Right atrium auricular region (tissue), 2 donors: ENCODE data around the gene SLFNL1. TPM values are rescaled to one million over a fixed set of nuclear protein-coding genes. Genes with fewer than 3 reads are reported as not detected.

Experiments
- DNase-seq: peaks from one replicate; pipeline ENCODE4 v3.0.0-alpha.2; 2019; ENCODE audit warnings: low spot score
- H3K27ac ChIP-seq, 2 donors: fragments of 200-600 bp; sonication (generic); 1 replicate in 1 of 2; 2 replicates in 1 of 2; pipeline ENCODE4 v1.5.1; 2016 to 2019
- H3K27me3 ChIP-seq, 2 donors: fragments of 200-600 bp; sonication (generic); one replicate each; pipeline versions ENCODE4 v1.5.1 to v1.6.0; 2017 to 2019
- H3K36me3 ChIP-seq: fragments of 200-600 bp; sonication (generic); one replicate; pipeline ENCODE4 v1.5.1; 2016
- H3K4me1 ChIP-seq, 2 donors: fragments of 200-600 bp; sonication (generic); one replicate each; pipeline versions ENCODE4 v1.5.1 to v1.6.0; 2017 to 2019
- H3K4me3 ChIP-seq, 2 donors: fragments of 200-600 bp; sonication (generic); 1 replicate in 1 of 2; 2 replicates in 1 of 2; pipeline ENCODE4 v1.5.1; 2017 to 2019; ENCODE audit warnings: mild to moderate bottlenecking in 1 of 2, moderate library complexity in 1 of 2
- H3K9me3 ChIP-seq, 2 donors: fragments of 200-600 bp; sonication (generic); one replicate each; pipeline ENCODE4 v1.5.1; 2019
- total RNA-seq, 2 donors: library from RNA; depleted of rRNA; stranded (reverse); fragments of >200 nt; gene quantifications; one replicate each; pipeline ENCODE4 v1.1.0, GENCODE V29; 2016
- TF ChIP-seq, protein P1 (sequence below), 2 donors: fragments of 200-600 bp; sonication (generic); IDR thresholded peaks; one replicate each; pipeline ENCODE4 v1.5.1; 2019; ENCODE audit warnings: antibody characterized with exemption in 2 of 2

The SLFNL1 gene
- total RNA-seq, 2 donors from 2014 or later: 0.59 TPM; not detected in 1

DNA sequence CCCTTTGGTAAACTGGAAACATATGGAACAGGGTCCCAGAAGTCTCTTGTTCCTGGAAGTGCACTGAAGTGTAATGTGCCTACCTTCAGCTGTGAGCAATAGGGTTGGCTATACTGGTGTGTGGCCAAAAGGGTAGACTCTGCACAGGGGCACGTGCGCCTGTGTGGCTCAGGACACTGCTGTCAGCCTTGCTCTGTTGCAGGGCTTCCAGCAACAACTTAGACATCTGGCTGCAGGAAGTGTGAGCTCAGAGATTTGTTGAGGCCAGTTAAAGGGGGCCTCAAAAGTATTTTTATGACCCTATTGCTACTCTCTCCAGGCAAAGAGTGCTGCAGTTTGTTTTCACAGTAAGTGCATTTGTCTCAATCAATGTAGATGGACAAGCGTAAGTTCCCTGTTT, 34.6 kb downstream of the SLFNL1 start:
- DNase-seq: no peak
- Histone ChIP-seq H3K27ac (peak overlapping the region in 1 of 2 donors; percentile 10), H3K36me3 (peaks cover 44% of the 10 kb centered on the region), H3K4me1 (peaks cover 0 to 17% of the 10 kb centered on the region in 2 donors), H3K4me3 (no peak overlapping the region), H3K27me3 (no peaks in the 10 kb centered on the region), H3K9me3 (no peaks in the 10 kb centered on the region)
- TF ChIP-seq, protein P1, sequence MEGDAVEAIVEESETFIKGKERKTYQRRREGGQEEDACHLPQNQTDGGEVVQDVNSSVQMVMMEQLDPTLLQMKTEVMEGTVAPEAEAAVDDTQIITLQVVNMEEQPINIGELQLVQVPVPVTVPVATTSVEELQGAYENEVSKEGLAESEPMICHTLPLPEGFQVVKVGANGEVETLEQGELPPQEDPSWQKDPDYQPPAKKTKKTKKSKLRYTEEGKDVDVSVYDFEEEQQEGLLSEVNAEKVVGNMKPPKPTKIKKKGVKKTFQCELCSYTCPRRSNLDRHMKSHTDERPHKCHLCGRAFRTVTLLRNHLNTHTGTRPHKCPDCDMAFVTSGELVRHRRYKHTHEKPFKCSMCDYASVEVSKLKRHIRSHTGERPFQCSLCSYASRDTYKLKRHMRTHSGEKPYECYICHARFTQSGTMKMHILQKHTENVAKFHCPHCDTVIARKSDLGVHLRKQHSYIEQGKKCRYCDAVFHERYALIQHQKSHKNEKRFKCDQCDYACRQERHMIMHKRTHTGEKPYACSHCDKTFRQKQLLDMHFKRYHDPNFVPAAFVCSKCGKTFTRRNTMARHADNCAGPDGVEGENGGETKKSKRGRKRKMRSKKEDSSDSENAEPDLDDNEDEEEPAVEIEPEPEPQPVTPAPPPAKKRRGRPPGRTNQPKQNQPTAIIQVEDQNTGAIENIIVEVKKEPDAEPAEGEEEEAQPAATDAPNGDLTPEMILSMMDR (IDR thresholded peaks at IDR 0.05): no peak

DNA sequence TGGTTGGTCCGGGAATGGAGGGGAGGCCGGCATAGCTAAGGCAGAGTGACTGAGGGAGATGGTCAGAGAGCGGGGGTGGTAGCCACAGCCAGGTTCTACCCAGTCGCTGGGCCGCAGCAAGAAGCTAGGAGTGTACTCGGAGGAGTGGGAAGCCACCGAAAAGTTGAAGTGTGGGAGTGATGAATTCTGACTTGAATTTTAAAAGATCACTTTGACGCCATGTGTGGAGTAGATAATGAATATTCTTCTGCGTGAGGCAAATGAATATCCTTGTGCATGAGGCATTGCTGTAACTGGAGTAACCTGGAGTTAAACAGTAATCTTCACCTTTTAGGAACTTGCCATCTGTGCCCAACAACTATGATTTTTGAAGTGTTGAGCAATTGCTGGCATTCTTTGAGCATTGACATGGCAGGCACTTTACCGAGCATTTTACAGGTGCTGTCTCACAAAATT, 35.2 kb downstream of the SLFNL1 start:
- Histone ChIP-seq H3K4me1 (peaks cover 0 to 19% of the 10 kb centered on the region in 2 donors), H3K36me3 (peaks cover 38% of the 10 kb centered on the region), H3K27ac (peak overlapping the region in 1 of 2 donors; percentile 10), H3K9me3 (no peaks in the 10 kb centered on the region), H3K4me3 (no peak overlapping the region), H3K27me3 (no peaks in the 10 kb centered on the region)
- TF ChIP-seq, protein P1 (IDR thresholded peaks at IDR 0.05): no peak
- no peak for DNase-seq

DNA sequence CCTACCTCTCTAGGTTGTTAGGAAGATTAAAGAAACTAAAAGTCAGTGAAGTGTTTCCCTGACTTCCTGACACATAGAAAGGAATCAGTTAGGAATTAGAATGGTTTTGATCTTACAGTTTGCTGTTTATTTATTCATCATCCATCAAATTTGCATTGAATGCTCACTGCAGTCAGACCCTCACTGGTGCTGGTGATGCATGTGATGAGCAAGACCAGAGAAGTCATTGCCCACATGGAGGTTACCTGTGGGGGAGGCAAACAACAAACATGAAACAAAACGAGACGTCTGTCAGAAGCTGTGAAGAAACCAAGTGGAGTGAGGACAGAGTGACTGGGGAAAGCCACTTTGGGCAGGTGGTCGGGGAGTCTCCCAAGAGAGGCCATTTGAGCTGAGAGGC, 35.6 kb downstream of the SLFNL1 start:
- H3K27me3 ChIP-seq: no peaks in the 10 kb centered on the region
- H3K4me1 ChIP-seq: peaks cover 0 to 24% of the 10 kb centered on the region in 2 donors
- TF ChIP-seq, protein P1 (IDR thresholded peaks at IDR 0.05): no peak
- DNase-seq: no peak
- H3K27ac ChIP-seq: no peak overlapping the region
- no peaks in the 10 kb centered on the region for H3K9me3 ChIP-seq
- H3K4me3 ChIP-seq: no peak overlapping the region
- peaks cover 33% of the 10 kb centered on the region for H3K36me3 ChIP-seq

DNA sequence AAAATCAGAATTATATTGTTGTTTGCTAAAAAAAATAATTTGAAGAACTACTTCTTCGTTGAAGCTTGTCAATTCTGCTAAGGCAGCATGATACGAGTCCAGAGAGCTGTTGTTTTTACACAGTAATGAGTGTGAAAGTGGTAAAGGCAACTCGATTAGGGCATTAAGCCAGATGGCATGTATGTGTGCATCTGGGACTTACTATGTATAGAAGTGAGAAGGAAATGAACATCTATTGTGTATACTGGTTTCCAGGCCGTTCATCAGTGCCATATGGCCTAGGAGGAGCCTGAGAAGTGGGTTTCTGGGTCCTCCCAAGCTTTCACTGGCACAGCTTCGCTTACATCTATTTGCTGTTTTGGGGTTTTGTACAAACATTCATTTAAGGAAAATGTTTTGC, 36.4 kb downstream of the SLFNL1 start:
- Histone ChIP-seq H3K4me1 (peaks cover 0 to 31% of the 10 kb centered on the region in 2 donors), H3K27me3 (no peaks in the 10 kb centered on the region), H3K27ac (no peak overlapping the region), H3K4me3 (no peak overlapping the region), H3K36me3 (peaks cover 32% of the 10 kb centered on the region), H3K9me3 (no peaks in the 10 kb centered on the region)
- DNase-seq: no peak
- TF ChIP-seq, protein P1 (IDR thresholded peaks at IDR 0.05): no peak

DNA sequence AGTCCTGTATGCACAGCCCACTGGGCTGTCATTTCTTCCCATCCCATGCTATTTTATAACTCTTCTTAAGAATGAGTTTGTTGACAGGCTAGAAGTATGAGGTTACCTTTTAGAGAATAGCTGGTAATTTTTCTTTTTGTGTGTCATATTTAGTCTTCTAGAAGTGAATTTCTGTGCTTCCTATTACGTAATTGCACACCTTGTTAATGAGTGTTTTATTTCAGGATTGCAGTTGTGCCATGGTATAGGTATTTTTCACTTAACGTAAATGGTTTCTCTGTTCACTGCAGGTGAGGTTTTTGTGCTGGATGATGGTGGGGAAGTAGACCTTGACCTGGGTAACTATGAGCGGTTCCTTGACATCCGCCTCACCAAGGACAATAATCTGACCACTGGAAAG, 37.0 kb downstream of the SLFNL1 start:
- H3K27ac ChIP-seq: no peak overlapping the region
- H3K4me1 ChIP-seq: peaks cover 0 to 33% of the 10 kb centered on the region in 2 donors

More for the DNA sequence above, 37.0 kb downstream of the SLFNL1 start:
- H3K27me3 ChIP-seq: no peaks in the 10 kb centered on the region
- H3K9me3 ChIP-seq: no peaks in the 10 kb centered on the region
- DNase-seq: no peak
- H3K36me3 ChIP-seq: peaks cover 32% of the 10 kb centered on the region
- TF ChIP-seq, protein P1 (IDR thresholded peaks at IDR 0.05): no peak
- no peak overlapping the region for H3K4me3 ChIP-seq
